GM15510 (cell line): Measurements from ENCODE around the gene SSH3.

Experiments
- POLR2A ChIP-seq: IDR thresholded peaks from 3 replicates; pipeline ENCODE4 v1.6.1; 2011; ENCODE audit warnings: borderline replicate concordance; ENCODE audit not compliant: insufficient read length; ENCODE audit errors: extremely low read depth

The SSH3 gene

DNA sequence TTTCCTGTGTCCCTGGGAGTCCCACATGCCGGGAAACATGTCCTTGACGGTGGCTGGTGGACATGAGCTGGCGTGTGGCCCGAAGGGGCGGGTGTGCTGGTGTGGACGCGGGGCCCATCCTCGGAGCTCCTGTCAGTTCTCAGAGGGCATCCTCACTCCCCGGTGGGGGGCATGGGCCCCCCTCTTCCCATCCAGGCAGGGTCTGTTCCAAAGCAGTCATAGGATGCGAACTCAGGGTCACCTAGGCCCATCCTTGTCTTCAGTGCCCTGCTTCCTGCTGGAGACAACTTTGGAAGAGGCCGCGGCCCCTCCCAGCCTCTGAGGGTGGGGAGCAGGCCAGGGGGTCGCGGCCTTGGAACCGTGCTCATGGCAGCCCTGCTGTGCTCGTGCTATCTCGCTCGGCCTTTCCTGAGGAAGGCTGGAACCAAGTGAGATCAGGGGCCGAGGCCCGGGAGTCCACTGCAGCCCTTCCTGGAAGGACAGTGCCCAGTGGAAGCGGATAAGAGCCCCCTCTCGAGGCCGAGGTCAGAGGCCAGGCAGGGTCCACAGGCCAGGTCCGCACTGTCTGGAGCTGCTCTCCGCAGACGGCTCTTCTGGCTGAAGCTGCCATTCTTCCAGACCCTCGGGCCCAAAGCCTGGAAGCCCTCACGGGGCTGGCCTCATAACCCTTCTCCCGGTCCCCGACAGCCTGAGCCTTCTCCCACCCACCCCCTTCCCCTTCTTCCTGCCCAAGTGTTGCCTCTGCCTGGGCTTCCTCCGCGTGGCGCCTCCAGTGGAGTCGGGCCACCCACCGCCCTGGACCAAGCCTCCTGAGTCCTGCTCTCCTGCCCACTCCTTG, 28.3 kb upstream of the SSH3 start:
- TF ChIP-seq POLR2A: no peak

DNA sequence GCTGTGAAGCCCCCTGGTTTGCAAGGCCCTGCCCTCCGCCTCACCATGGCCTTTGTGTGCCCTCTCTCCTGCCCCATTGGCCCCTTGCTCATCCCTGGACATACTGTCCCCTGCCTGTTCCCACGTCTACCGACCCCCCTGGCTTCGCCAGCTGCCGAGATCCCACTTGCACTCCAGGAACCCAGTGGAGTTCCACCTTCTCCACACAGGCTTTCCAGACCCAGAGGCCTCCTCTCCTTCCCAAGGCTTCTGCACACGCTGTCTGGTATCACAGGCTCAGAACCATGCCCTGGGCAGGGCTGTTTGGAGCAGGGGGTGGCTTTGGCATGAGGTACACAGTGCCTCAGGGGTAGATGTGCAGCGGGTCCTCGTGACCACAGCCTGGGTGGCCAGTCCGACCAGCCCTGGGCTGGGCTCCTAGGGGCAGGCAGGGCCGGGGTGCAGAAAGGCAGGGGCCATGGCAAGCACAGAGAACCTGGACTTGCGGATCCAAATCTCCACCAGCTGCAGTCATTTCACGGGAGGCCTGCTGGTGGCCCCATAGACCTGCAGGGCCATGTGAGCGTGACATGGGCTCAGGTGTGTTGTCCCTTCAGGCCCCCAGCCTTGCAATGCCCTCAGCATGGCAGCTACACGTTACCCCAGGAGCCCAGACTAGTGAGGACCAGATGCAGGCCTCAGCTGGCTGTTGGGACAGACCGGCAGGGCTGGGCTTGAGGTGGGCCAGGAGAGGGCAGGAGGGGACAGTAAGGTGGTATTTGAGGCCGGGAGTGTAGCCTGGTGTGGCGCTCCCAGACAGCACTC, 27.5 kb upstream of the SSH3 start:
- no peak for TF ChIP-seq POLR2A

DNA sequence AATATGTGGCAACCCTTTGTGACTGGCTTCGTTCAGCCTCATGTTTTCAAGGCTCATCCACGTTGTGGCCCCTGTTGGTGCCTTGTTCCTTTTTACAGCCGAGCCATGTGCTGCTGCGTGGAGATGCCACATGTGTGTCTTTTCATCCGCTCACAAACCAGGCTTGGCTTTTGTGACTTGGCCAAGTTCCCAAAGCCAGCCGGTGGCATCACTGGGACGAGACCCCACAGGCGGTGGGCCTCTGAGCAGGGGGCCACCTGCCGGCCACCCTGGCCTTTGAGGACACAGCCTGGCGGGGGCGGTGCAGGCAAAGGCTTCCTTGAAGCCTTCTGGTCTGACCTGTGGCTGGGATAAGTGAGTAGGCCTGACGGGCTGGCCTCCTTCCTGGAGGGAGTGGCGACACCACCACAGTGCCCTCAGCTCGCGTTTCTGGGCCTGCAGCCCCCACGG, 26.5 kb upstream of the SSH3 start:
- TF ChIP-seq POLR2A: no peak

DNA sequence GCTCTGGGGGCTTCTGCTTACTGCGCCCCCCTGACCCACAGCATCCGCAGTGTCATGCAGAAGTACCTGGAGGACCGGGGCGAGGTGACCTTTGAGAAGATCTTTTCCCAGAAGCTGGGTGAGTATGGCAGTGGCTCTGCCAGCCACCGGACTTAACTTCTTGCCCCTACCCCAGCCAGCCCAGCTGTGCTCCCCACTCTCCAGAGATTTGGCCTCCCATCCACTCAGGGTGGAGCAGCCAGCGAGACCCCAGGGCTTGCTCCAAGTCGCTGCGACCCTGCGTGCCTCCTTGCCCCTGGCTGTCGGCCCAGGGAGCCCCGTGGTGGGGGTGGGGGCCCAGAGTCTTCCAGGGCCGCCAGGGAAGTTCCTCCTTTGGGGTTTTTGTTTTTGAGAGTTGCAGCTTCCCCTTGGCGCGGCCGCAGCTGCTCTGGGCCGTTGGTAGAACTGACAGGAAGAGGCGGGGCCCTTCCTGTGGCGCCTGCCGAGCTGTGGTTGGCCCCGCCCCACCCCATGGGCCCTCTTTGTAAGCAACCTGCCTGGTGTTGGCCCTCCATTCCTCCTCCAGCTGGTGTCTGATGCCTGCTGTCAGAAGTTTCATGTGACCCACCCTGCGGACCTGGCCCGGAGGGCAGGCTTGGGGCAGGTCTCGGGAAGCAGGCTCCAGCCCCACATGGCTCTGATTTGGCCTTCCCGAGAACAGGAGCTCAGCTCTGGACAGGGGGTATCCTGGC, 25.9 kb upstream of the SSH3 start:
- peak; percentile 52 for TF ChIP-seq POLR2A

DNA sequence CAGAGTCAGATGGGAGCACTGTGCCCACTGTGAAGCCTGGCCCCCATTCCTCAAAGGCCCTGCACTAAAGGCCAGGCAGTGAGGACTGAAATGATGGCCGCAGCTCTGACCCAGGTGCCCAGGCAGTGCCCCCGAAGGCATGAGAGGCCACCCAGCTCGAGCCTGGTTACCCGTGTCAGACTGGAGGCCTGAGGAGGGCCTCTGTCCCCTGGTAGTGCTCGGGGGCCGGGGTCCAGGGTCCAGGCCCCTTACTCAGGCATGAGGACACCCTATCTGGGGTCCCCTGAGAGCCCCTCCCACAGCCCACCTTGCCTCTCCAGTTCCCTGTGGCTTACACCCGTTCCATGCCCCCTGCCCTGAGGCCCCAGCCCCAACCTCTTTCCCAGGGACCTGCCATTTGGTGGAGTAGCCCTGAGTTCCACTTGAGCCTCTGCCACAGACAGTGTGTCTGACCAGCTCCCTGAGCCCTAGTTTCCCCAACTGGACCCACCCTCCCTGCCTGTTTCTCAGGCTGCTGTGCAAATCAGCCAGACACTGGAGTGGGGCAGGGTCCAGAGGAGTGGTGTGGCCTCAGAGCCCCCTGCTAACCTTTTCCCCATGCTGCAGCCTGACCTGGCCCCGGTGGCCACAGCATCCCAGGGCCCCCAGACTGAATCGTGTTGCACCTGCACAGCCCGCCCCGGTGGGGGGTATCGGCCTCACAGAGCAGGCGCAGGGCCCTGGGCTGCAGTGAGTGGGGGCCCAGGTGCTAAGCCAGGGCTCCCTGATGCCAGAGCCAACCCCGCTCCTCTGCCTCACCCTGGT, 25.0 kb upstream of the SSH3 start:
- TF ChIP-seq POLR2A: no peak

DNA sequence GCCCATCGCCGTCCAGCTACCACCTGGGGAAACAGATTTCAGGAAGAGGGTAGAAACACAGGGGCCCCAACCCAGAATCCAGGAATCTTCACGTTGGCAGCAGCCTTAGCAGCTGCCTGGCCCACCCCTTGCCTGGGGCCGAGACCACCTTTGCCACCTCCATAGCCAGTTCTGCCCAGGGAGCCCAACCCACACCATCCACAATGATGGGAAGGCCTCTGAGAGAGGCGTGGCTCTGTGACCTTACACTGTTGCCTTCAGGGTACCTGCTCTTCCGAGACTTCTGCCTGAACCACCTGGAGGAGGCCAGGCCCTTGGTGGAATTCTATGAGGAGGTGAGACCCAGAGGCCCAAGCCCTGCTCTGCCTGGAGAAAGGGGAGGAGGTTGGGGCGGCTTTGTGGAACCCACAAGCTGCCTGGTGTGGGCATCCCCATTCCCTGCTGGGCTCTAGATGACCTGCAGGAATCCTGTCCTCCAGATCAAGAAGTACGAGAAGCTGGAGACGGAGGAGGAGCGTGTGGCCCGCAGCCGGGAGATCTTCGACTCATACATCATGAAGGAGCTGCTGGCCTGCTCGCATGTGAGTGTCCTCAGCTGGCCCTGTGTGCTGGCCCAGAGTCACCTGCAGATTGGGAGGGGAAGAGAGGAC, 24.3 kb upstream of the SSH3 start:
- no peak for TF ChIP-seq POLR2A

DNA sequence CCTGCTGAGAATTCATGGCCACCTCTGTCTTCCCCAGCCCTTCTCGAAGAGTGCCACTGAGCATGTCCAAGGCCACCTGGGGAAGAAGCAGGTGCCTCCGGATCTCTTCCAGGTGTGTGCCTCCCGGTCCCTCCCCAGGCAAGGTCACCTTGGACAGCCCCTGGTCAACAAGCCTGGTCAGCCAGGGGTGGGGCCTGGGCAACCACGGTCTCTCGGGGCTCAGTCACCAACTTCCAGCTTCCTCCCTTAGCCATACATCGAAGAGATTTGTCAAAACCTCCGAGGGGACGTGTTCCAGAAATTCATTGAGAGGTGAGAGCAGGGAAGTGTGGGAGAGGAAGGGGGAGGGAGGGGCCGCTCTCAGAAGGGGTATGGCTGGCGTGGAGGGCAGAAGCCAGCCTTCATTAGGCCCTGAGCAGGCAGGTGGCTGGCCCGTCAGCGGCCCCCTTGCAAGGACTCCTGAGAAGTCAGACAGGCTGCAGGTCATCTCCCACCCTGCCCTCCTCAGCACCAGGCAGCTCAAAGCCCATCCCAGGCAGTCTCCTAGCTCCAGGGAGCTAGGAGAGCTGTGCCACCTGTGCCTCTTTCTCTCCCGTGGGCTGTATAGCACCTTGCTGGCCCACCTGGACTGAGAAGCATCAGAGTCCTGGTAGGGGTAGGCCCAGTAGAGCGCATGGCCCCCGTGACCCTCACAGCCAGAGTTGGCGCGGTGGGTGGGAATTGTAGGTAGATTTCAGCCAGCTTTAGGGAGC, 23.6 kb upstream of the SSH3 start:
- TF ChIP-seq POLR2A: no peak

DNA sequence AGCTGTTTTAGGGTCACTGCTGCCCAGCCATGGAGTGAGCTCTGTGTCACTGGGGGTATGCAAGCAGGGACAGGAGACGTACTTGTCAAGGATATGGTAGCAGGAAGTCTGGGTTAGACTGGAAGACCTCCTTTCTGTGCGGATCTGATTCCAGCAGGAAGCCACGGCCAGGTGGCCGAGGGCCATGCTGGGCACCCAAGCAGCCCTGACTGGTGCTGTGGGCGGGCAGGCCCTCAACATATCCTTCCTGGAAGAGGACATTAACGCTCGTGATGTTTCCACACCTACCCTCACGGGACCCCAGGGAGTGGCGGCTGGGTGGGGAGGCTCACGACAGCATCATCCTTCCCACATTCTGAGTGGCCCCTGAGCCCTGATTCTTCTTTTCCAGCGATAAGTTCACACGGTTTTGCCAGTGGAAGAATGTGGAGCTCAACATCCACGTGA, 23.0 kb upstream of the SSH3 start:
- TF ChIP-seq POLR2A: no peak

DNA sequence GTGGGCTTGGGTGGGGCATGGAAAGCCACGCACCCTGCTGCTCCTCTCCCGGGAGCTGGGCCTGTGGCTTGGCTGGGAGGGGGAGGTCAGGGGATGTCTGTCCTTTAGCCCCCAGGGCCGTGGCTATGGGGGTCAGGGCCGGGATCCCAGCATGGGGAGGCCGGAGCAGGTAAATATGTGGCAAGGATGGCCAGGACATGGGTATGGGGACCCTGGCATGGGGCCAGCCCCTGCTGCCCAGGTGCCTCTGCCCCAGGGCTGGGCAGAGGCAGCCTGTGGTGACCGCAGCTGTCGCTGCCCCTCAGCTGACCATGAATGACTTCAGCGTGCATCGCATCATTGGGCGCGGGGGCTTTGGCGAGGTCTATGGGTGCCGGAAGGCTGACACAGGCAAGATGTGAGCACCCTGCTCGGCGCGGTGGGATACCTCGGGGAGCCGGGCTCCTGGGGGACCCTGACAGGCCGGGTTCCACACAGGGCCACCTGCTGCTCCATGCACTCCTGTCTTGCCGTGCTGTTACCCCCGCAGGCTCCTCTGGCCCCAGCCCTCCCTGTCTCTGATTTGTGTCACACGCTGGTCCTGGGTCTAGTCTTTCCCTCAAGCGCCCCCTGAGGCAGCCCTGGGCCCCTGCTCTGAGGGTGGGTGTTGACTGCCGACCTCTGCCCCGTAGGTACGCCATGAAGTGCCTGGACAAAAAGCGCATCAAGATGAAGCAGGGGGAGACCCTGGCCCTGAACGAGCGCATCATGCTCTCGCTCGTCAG, 22.4 kb upstream of the SSH3 start:
- no peak for TF ChIP-seq POLR2A

DNA sequence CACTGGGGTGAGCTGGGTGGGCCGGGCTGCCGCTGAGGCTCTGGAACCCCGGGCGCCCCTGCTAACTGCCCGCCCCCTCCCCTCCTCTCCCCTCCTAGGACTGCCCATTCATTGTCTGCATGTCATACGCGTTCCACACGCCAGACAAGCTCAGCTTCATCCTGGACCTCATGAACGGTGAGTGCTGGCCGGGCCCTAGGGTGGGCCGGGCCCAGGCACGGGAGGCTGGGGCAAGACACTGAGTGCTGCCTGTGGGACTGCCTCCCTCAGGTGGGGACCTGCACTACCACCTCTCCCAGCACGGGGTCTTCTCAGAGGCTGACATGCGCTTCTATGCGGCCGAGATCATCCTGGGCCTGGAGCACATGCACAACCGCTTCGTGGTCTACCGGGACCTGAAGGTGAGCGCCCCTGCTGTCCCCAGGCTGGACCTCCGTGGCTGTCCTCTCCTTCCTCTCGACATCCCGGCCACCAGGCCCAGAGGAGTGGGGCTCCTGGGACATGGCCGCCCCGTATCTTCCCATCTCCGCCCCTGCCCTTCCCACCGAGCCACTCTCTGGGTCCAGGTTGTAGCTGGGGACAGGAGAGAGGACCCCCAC, 21.7 kb upstream of the SSH3 start:
- TF ChIP-seq POLR2A: no peak

DNA sequence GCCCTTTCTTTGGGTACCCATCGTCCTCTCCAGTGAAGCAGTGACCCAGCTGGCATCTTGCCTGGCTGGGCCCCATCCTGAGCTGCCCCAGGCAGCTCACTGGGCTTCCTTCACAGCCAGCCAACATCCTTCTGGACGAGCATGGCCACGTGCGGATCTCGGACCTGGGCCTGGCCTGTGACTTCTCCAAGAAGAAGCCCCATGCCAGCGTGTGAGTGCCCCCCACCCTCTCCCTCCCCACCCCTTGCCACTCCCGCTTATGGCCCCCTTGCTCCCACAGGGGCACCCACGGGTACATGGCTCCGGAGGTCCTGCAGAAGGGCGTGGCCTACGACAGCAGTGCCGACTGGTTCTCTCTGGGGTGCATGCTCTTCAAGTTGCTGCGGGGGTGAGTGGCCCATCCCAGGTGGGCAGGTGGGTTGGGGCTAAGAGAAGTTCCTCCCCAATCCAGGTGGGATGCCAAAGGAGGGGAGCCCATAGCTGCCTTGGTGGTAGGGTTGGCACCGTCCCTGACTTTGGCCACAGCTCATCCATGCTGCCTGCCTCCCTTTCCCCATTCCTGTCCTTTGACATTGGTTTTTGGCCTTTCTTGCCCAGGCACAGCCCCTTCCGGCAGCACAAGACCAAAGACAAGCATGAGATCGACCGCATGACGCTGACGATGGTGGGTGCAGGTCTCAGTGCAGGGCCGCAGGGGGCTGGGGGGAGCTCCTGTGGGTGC, 21.0 kb upstream of the SSH3 start:
- TF ChIP-seq POLR2A: no peak
